HTERT RPE-1 (cell line): ENCODE data around the gene CMC2.

Experiments
- in situ Hi-C: fragments of 300-500 bp; cut with MboI; formaldehyde crosslinking; loops from 4 replicates; pipeline ENCODE4 v1.14.3; 2020; ENCODE audit warnings: low sequenced_read_pairs

Gene CMC2

DNA sequence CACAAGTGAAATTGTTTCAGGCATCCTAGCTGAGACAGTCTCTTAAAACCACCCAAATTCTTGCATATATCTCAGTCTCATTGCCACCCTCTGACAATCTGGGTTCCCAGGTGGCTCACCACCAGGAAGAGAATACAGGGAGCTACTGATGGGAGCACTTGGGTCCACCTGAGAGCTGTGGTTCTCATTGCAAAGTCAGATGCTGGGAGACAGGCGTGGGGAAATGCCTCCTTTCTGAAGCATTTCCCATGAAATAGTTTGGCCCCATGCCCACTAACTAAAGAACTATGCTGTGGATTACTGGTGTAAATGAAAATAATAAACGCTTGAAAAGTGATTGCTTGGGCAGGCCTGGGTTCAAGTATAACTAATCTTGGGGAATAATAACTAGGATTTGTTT, 70.3 kb downstream of the CMC2 start:
- in situ Hi-C loops: no loop called here

DNA sequence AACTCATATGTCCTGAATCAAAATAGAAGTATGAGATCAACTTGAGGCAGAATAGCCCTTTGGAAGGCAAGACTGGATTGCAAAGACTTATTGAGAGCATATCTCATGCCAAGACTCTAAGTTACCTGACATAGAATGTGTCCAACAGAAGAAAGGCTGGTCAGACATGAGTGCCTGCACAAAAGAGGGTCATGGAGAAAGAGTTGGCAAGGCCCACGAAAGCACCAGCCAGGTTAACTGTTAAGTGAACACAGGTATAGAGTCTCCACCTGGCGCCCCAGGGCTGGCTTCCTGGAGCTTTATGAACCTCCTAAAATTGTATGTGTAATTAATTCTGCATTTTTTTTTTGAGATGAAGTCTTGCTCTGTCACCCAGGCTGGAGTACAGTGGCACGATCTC, 71.0 kb downstream of the CMC2 start:
- in situ Hi-C loops: no loop called here

- in situ Hi-C loops: no loop called here
Measured at GRCh38 chr16:80932708-80933095, 74.0 kb downstream of the CMC2 start.

- in situ Hi-C loops: no loop called here
Measured at GRCh38 chr16:80931801-80932707, 74.6 kb downstream of the CMC2 start.

- in situ Hi-C loops: no loop called here
Measured at GRCh38 chr16:80924372-80924978, 82.2 kb downstream of the CMC2 start.

GRCh38 chr16:80923356-80923755, 83.3 kb downstream of the CMC2 start:
- in situ Hi-C loops: no loop called here
